Panc1 (cell line): ENCODE measurements around the gene ASPHD2.

Experiments
- CTCF ChIP-seq: fragments of 450-650 bp; IDR thresholded peaks from 2 replicates; pipeline ENCODE4 v1.5.1; 2017; ENCODE audit warnings: mild to moderate bottlenecking
- REST ChIP-seq, 2 experiments: IDR thresholded peaks; 2 replicates each; pipeline ENCODE4 v1.6.1; 2011 to 2012; ENCODE audit warnings: low read depth in 2 of 2, control low read depth in 1 of 2, low read length in 1 of 2, mild to moderate bottlenecking in 1 of 2, moderate library complexity in 1 of 2; ENCODE audit not compliant: insufficient read depth in 1 of 2
- SIN3A ChIP-seq: IDR thresholded peaks from 2 replicates; pipeline ENCODE4 v1.6.1; 2012; ENCODE audit warnings: low read depth, mild to moderate bottlenecking, low read length, moderate library complexity, borderline replicate concordance; ENCODE audit not compliant: insufficient read depth

GRCh38 chr22:26430600-26430999, 1.5 kb downstream of the ASPHD2 start:
- no peak for TF ChIP-seq CTCF
- TF ChIP-seq SIN3A = no peak
- TF ChIP-seq REST (IDR thresholded peaks at IDR 0.05; ENCODE audit: insufficient read depth in 1 of 2, low read depth in 2 of 2, low read length in 1 of 2) = no peak
